C4-2B (cell line): ENCODE results near the gene NINL.

Experiments
- CTCF ChIP-seq: fragments of 450-650 bp; conservative IDR thresholded peaks from 2 replicates; pipeline ENCODE4 v1.5.1; 2017; ENCODE audit warnings: mild to moderate bottlenecking
- ZFX ChIP-seq: fragments of 450-650 bp; IDR thresholded peaks from 2 replicates; pipeline ENCODE4 v1.6.1; 2017

- TF ChIP-seq CTCF (no peak), ZFX (no peak)
These were observed 33.7 kb downstream of the NINL start for GRCh38 chr20:25551413-25552215.
